Fibroblast of lung (primary cell): ENCODE measurements around the gene CEP41. TPM values are rescaled to one million over a fixed set of nuclear protein-coding genes. Genes with fewer than 3 reads are reported as not detected.

Experiments used
- DNase-seq, 2 donors: peaks; one replicate each; pipeline versions ENCODE4 v3.0.0 to v3.0.0-alpha.2; 2010; ENCODE audit warnings: low read depth in 2 of 2
- H2AFZ ChIP-seq: 2 replicates; pipeline ENCODE4 v1.5.1; 2012; ENCODE audit warnings: low read length, control low read depth, inconsistent platforms
- H3K27ac ChIP-seq: 2 replicates; pipeline ENCODE4 v1.5.1; 2011; ENCODE audit warnings: low read length, control low read depth; ENCODE audit not compliant: insufficient read depth
- H3K27me3 ChIP-seq: 2 replicates; pipeline ENCODE4 v1.5.1; 2011; ENCODE audit warnings: mild to moderate bottlenecking, low read length; ENCODE audit not compliant: control insufficient read depth, insufficient read depth
- H3K36me3 ChIP-seq: 2 replicates; pipeline ENCODE4 v1.5.1; 2011; ENCODE audit warnings: low read length; ENCODE audit not compliant: control insufficient read depth, insufficient read depth
- H3K4me1 ChIP-seq: 2 replicates; pipeline ENCODE4 v1.5.1; 2011; ENCODE audit warnings: low read length; ENCODE audit not compliant: control insufficient read depth, insufficient read depth; ENCODE audit errors: extremely low read depth
- H3K4me2 ChIP-seq: 2 replicates; pipeline ENCODE4 v1.5.1; 2011; ENCODE audit warnings: low read length, control low read depth; ENCODE audit not compliant: insufficient read depth; ENCODE audit errors: extremely low read depth
- H3K4me3 ChIP-seq, 4 experiments: fragments of 200-600 bp in 1 of 4; sonication (generic) in 1 of 4; replicated peaks in 1 of 4; 2 replicates each; pipeline ENCODE4 v1.5.1; 2011 to 2016; ENCODE audit warnings: low read length in 4 of 4, low read depth in 3 of 4, mild to moderate bottlenecking in 3 of 4, control low read depth in 2 of 4, inconsistent platforms in 1 of 4, mixed read lengths in 1 of 4; ENCODE audit not compliant: insufficient read depth in 1 of 4; ENCODE audit errors: control extremely low read depth in 1 of 4
- H3K79me2 ChIP-seq: 2 replicates; pipeline ENCODE4 v1.5.1; 2012; ENCODE audit warnings: mild to moderate bottlenecking, low read length, inconsistent platforms; ENCODE audit not compliant: control insufficient read depth, insufficient read depth
- H3K9ac ChIP-seq: 2 replicates; pipeline ENCODE4 v1.5.1; 2011; ENCODE audit warnings: mild to moderate bottlenecking, low read length, control low read depth; ENCODE audit not compliant: insufficient read depth
- H3K9me3 ChIP-seq: 2 replicates; pipeline ENCODE4 v1.5.1; 2012; ENCODE audit warnings: low read depth, low read length; ENCODE audit not compliant: control insufficient read depth, insufficient read depth
- H4K20me1 ChIP-seq: 2 replicates; pipeline ENCODE4 v1.5.1; 2011; ENCODE audit warnings: low read length; ENCODE audit not compliant: control insufficient read depth, insufficient read depth; ENCODE audit errors: extremely low read depth
- EZH2 ChIP-seq: IDR thresholded peaks from 2 replicates; pipeline ENCODE4 v1.5.1; 2012; ENCODE audit warnings: low read length, control low read depth, mild to moderate bottlenecking; ENCODE audit errors: missing control alignments
- polyA plus RNA-seq, 2 donors: library from polyadenylated mRNA; depleted of rRNA in 1 of 2; stranded (reverse) in 1 of 2; unstranded in 1 of 2; fragments of >200 nt; gene quantifications; 2 replicates each; pipeline ENCODE4 v1.2.1, GENCODE V29; 2011 to 2012; ENCODE audit warnings: missing spikeins in 1 of 2
- total RNA-seq: library from RNA; depleted of rRNA; stranded (reverse); fragments of >200 nt; gene quantifications from 2 replicates; pipeline ENCODE4 v1.2.1, GENCODE V29; 2014
- TF ChIP-seq, protein P1 (sequence below), 2 donors: IDR thresholded peaks in 1 of 2; conservative IDR thresholded peaks in 1 of 2; 1 replicate in 1 of 2; 2 replicates in 1 of 2; pipeline ENCODE4 v1.5.1; 2011 to 2012; ENCODE audit warnings: low read length in 2 of 2, control low read depth in 1 of 2, inconsistent platforms in 1 of 2, low read depth in 1 of 2, mild to moderate bottlenecking in 1 of 2

CEP41 gene
- total and polyA plus RNA-seq, 2 donors (not counting 1 experiment from before 2014, with no cell fraction given): 8.3 to 24.5 TPM

GRCh38 chr7:130486114-130486953 is 45.5 kb upstream of the CEP41 start:
- Histone ChIP-seq H4K20me1 (no peaks in the 10 kb centered on the region), H3K27me3 (no peaks in the 10 kb centered on the region), H3K4me3 (peak overlapping the region in 1 of 4 experiments; percentile 4), H3K9me3 (no peaks in the 10 kb centered on the region), H3K79me2 (no peaks in the 10 kb centered on the region), H3K4me1 (peaks cover 4% of the 10 kb centered on the region), H3K36me3 (no peaks in the 10 kb centered on the region), H3K9ac (no peak overlapping the region), H2AFZ (no peak overlapping the region), H3K4me2 (no peak overlapping the region), H3K27ac (no peak overlapping the region)
- DNase-seq: peak in 1 of 2 donors; percentile 17
- TF ChIP-seq, protein P1, sequence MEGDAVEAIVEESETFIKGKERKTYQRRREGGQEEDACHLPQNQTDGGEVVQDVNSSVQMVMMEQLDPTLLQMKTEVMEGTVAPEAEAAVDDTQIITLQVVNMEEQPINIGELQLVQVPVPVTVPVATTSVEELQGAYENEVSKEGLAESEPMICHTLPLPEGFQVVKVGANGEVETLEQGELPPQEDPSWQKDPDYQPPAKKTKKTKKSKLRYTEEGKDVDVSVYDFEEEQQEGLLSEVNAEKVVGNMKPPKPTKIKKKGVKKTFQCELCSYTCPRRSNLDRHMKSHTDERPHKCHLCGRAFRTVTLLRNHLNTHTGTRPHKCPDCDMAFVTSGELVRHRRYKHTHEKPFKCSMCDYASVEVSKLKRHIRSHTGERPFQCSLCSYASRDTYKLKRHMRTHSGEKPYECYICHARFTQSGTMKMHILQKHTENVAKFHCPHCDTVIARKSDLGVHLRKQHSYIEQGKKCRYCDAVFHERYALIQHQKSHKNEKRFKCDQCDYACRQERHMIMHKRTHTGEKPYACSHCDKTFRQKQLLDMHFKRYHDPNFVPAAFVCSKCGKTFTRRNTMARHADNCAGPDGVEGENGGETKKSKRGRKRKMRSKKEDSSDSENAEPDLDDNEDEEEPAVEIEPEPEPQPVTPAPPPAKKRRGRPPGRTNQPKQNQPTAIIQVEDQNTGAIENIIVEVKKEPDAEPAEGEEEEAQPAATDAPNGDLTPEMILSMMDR (conservative IDR thresholded peaks at IDR 0.05 in 1 of 2, IDR thresholded peaks at IDR 0.05 in 1 of 2; ENCODE audit: low read depth in 1 of 2, low read length in 2 of 2): peak in 1 of 2 donors; percentile 49
- TF ChIP-seq EZH2: no peak

DNA sequence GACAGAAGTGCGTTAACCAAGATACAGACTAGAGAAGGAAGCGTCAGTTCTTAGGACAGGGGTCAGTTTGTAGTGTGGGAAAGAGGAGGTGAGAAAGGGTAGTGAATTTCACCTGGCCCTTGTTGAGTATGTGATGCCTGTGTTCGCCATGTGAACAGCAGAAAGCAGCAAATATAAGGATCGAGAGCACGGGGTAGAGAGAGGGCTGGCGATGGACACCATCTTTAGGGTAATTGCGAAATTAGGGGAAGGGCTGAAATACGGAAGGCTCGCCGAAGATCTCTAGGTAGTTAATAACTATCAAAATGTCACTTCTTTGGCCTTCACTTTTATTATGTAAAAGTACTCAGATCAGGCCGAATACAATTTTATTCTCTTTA is 44.9 kb upstream of the CEP41 start:
- H2AFZ ChIP-seq: no peak overlapping the region
- DNase-seq: no peak
- H3K36me3 ChIP-seq: no peaks in the 10 kb centered on the region
- no peaks in the 10 kb centered on the region for H3K79me2 ChIP-seq
- no peak overlapping the region for H3K9ac ChIP-seq
- no peaks in the 10 kb centered on the region for H4K20me1 ChIP-seq
- H3K27me3 ChIP-seq: no peaks in the 10 kb centered on the region
- no peak for TF ChIP-seq EZH2
- H3K27ac ChIP-seq: no peak overlapping the region
- peaks cover 4% of the 10 kb centered on the region for H3K4me1 ChIP-seq
- no peak overlapping the region for H3K4me3 ChIP-seq
- H3K4me2 ChIP-seq: no peak overlapping the region
- H3K9me3 ChIP-seq: no peaks in the 10 kb centered on the region

- no peak overlapping the region for H3K9ac ChIP-seq
- no peaks in the 10 kb centered on the region for H3K79me2 ChIP-seq
- TF ChIP-seq, protein P1 (conservative IDR thresholded peaks at IDR 0.05 in 1 of 2, IDR thresholded peaks at IDR 0.05 in 1 of 2; ENCODE audit: low read depth in 1 of 2, low read length in 2 of 2): no peak
- no peak for TF ChIP-seq EZH2
- no peak overlapping the region for H3K4me2 ChIP-seq
- no peaks in the 10 kb centered on the region for H3K9me3 ChIP-seq
- H2AFZ ChIP-seq: no peak overlapping the region
- no peaks in the 10 kb centered on the region for H3K27me3 ChIP-seq
- DNase-seq: no peak
- no peaks in the 10 kb centered on the region for H4K20me1 ChIP-seq
- H3K4me3 ChIP-seq: no peak overlapping the region
- no peaks in the 10 kb centered on the region for H3K4me1 ChIP-seq
- H3K27ac ChIP-seq: no peak overlapping the region
- H3K36me3 ChIP-seq: no peaks in the 10 kb centered on the region
Observed at GRCh38 chr7:130483031-130483430, 42.2 kb upstream of the CEP41 start.
